K562 (cell line): ENCODE measurements around the gene TOGARAM2. TPM values are rescaled to one million over a fixed set of nuclear protein-coding genes. Genes with fewer than 3 reads are reported as not detected.

Experiments used
- BRCA1 ChIP-seq, 2 experiments: fragments of 450-650 bp in 1 of 2; sonication (generic) in 1 of 2; formaldehyde crosslinking in 1 of 2; IDR thresholded peaks; 2 replicates each; pipeline versions ENCODE4 v1.5.0 to v1.6.1; 2017 to 2020; ENCODE audit warnings: mild to moderate bottlenecking in 1 of 2, missing genetic modification reagents in 1 of 2
- ETS1 ChIP-seq: conservative IDR thresholded peaks from 2 replicates; pipeline ENCODE4 v1.6.1; 2011; ENCODE audit warnings: low read depth, mild to moderate bottlenecking, low read length; ENCODE audit not compliant: control insufficient read depth
- ETS2 ChIP-seq: IDR thresholded peaks from 2 replicates; pipeline ENCODE4 v1.6.1; 2016; ENCODE audit warnings: borderline replicate concordance, missing genetic modification characterization, mild to moderate bottlenecking, moderate library complexity, missing compliant biosample characterization; ENCODE audit not compliant: poor library complexity, severe bottlenecking
- HMGN3 ChIP-seq: IDR thresholded peaks from 2 replicates; pipeline ENCODE4 v1.6.1; 2011; ENCODE audit warnings: borderline replicate concordance, low read depth, mild to moderate bottlenecking, mixed read lengths, low read length; ENCODE audit not compliant: insufficient read length; ENCODE audit errors: extremely low read depth
- KAT7 ChIP-seq: sonication (generic); formaldehyde crosslinking; IDR thresholded peaks from 2 replicates; pipeline ENCODE4 v1.8.0; 2022; ENCODE audit warnings: missing genetic modification reagents, mild to moderate bottlenecking, borderline replicate concordance
- KLF6 ChIP-seq: fragments of 250-450 bp; sonication (Bioruptor Pico); IDR thresholded peaks from 2 replicates; pipeline ENCODE4 v1.4.0; 2020; ENCODE audit warnings: mild to moderate bottlenecking, moderate library complexity, borderline replicate concordance
- MGA ChIP-seq: fragments of 450-650 bp; IDR thresholded peaks from 2 replicates; pipeline ENCODE4 v1.6.1; 2016; ENCODE audit warnings: mild to moderate bottlenecking, moderate library complexity
- PCBP2 ChIP-seq: fragments of 200-400 bp; formaldehyde crosslinking; IDR thresholded peaks from 2 replicates; pipeline ENCODE4 v1.6.1; 2018; ENCODE audit warnings: low read length, low read depth, mild to moderate bottlenecking, moderate library complexity; ENCODE audit not compliant: poor library complexity, severe bottlenecking
- RFX5 ChIP-seq: IDR thresholded peaks from 2 replicates; pipeline ENCODE4 v1.6.1; 2011; ENCODE audit warnings: low read depth, mild to moderate bottlenecking, improper control_type of control experiment, low read length
- TAF9B ChIP-seq: fragments of 450-650 bp; IDR thresholded peaks from 2 replicates; pipeline ENCODE4 v1.6.1; 2018; ENCODE audit warnings: mild to moderate bottlenecking; ENCODE audit not compliant: partially characterized antibody
- TEAD1 ChIP-seq, 2 experiments: fragments of 450-650 bp in 1 of 2; sonication (generic) in 1 of 2; formaldehyde crosslinking; IDR thresholded peaks; 2 replicates each; pipeline versions ENCODE4 v1.4.0 to v1.8.0; 2020 to 2022; ENCODE audit warnings: mild to moderate bottlenecking in 2 of 2, missing genetic modification reagents in 1 of 2
- U2AF2 ChIP-seq: fragments of 200-400 bp; formaldehyde crosslinking; optimal IDR thresholded peaks from 2 replicates; pipeline ENCODE3; 2017; ENCODE audit warnings: low read depth, mild to moderate bottlenecking, low read length
- ZBTB8A ChIP-seq: fragments of 450-650 bp; IDR thresholded peaks from 2 replicates; pipeline ENCODE4 v1.6.1; 2018; ENCODE audit warnings: mild to moderate bottlenecking, moderate library complexity; ENCODE audit not compliant: partially characterized antibody
- ZNF41 ChIP-seq: fragments of 250-450 bp; sonication (Bioruptor Pico); conservative IDR thresholded peaks from 2 replicates; pipeline ENCODE4 v1.4.0; 2020; ENCODE audit warnings: mild to moderate bottlenecking
- ZNF699 ChIP-seq: fragments of 250-450 bp; sonication (Bioruptor Pico); IDR thresholded peaks from 2 replicates; pipeline ENCODE4 v1.8.0; 2021; ENCODE audit warnings: mild to moderate bottlenecking, moderate library complexity; ENCODE audit not compliant: insufficient replicate concordance
- polyA plus RNA-seq, 8 experiments: library from polyadenylated mRNA; depleted of rRNA in 4 of 8; stranded (reverse) in 5 of 8; unstranded in 3 of 8; fragments of >200 nt; fragmentation: Nextera tagmentation in 2 of 8; fragmentation: Illumina TruSeq in 1 of 8; extraction: Ambion mirVana in 2 of 8; extraction: Trizol in 1 of 8; gene quantifications; 2 replicates each; pipeline versions ENCODE4 v1.2.1 to v1.2.3, GENCODE V29; 2011 to 2014; ENCODE audit warnings: inconsistent platforms in 1 of 8, missing spikeins in 1 of 8
- total RNA-seq, 7 experiments: library from RNA; depleted of rRNA in 6 of 7; stranded (reverse); fragments of >200 nt in 6 of 7; fragmentation: Illumina TruSeq in 2 of 7; extraction: Trizol in 2 of 7; gene quantifications; 2 replicates each; pipeline versions ENCODE4 v1.2.1 to v1.2.3, GENCODE V29; 2011 to 2021; ENCODE audit warnings: low replicate concordance in 1 of 7

Gene TOGARAM2
- total and polyA plus RNA-seq, 9 of the 15 experiments (the other 6 are each of a cell fraction or from before 2014, with no cell fraction given) = not detected

GRCh38 chr2:29042561-29043075, 61.5 kb downstream of the TOGARAM2 start (continued):
- TF ChIP-seq MGA = no peak
- TF ChIP-seq RFX5 = no peak
- TF ChIP-seq TAF9B = no peak
- TF ChIP-seq ETS1 = no peak
- 0 out of 2 replicates have a peak, but pooled peaks have one; percentile 39 for TF ChIP-seq ZNF41 (CRISPR knock-in tag)
- 0 out of 4 replicates have a peak, but pooled peaks of 1 of the 2 experiments have one; percentile 66 for TF ChIP-seq TEAD1 (CRISPR knock-in tag; IDR thresholded peaks at IDR 0.05)
- no peak for TF ChIP-seq HMGN3
- TF ChIP-seq ZBTB8A = no peak
- TF ChIP-seq U2AF2 = no peak
- TF ChIP-seq KLF6 (CRISPR knock-in tag) = peak; percentile 65; the same call in 1 of the 2 replicates
- no peak for TF ChIP-seq ZNF699 (CRISPR knock-in tag)
- no peak for TF ChIP-seq ETS2 (tag)
- TF ChIP-seq KAT7 (CRISPR knock-in tag) = no peak
- TF ChIP-seq PCBP2 = no peak
- no peak for TF ChIP-seq BRCA1 (IDR thresholded peaks at IDR 0.05)
- TF ChIP-seq BRCA1 (CRISPR knock-in tag; IDR thresholded peaks at IDR 0.05) = no peak
